Panc1 (cell line): ENCODE measurements around the gene SCRN1.

Experiments
- CTCF ChIP-seq: fragments of 450-650 bp; IDR thresholded peaks from 2 replicates; pipeline ENCODE4 v1.5.1; 2017; ENCODE audit warnings: mild to moderate bottlenecking
- SIN3A ChIP-seq: IDR thresholded peaks from 2 replicates; pipeline ENCODE4 v1.6.1; 2012; ENCODE audit warnings: low read depth, mild to moderate bottlenecking, low read length, moderate library complexity, borderline replicate concordance; ENCODE audit not compliant: insufficient read depth

DNA sequence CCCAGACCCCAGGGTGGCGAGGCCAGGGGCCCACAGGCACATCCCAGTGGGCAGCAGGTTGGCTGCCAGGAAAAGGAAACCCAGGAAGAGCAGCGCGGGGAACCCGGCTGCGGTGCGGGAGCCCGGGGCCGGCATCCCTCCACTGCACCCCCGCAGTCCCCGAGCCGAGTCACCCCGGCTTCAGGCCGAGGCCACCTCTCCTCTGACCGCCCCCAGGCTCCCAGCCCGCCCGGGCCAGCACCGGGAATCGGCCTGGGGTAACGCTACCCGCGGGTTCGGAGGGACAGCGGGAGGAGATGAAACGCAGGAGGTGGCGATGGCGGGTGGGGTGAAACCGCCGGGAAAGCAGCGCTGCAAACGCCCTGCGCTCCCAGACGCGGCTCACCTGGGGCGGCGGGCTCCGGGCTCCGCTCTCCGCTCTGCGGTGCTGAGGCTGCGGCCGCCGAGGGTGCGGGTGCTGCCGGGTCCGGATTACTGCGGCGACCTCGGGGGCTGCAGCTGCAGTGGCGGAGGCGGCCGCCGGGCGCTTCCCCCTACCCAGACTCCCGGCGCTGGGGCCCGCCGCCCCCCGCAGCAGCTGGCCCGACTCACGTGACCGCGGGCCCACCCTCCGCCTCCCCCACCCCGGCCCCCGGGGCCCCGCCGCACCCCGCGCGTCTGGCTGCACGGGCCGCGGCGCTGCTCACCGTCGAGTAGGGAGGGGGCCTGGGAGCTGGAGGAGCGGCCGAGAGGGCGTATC is at the start of gene SCRN1:
- TF ChIP-seq CTCF (no peak), SIN3A (no peak)
